Karpas-422 (cell line): ENCODE data around the gene KIF5A. TPM values are rescaled to one million over a fixed set of nuclear protein-coding genes. Genes with fewer than 3 reads are reported as not detected.

Experiments
- DNase-seq: peaks from one replicate; pipeline ENCODE4 v3.0.0-alpha.2; 2015
- H2AFZ ChIP-seq: fragments of 200-600 bp; sonication (generic); 2 replicates; pipeline ENCODE4 v1.6.1; 2014; ENCODE audit warnings: antibody characterized with exemption, low read length, mixed read lengths
- H3K27ac ChIP-seq: fragments of 200-600 bp; sonication (generic); 2 replicates; pipeline ENCODE4 v1.5.1; 2014; ENCODE audit warnings: mild to moderate bottlenecking, low read length, moderate library complexity
- H3K27me3 ChIP-seq: fragments of 200-600 bp; sonication (generic); 2 replicates; pipeline ENCODE4 v1.6.1; 2014; ENCODE audit warnings: low read length, mixed read lengths
- H3K36me3 ChIP-seq: fragments of 200-600 bp; sonication (generic); 2 replicates; pipeline ENCODE4 v1.6.1; 2014; ENCODE audit warnings: low read length, mixed read lengths; ENCODE audit not compliant: insufficient read depth
- H3K4me1 ChIP-seq: fragments of 200-600 bp; sonication (generic); 2 replicates; pipeline ENCODE4 v1.6.1; 2014; ENCODE audit warnings: mild to moderate bottlenecking, low read length, mixed read lengths
- H3K4me2 ChIP-seq: fragments of 200-600 bp; sonication (generic); 2 replicates; pipeline ENCODE4 v1.6.1; 2014; ENCODE audit warnings: low read length, low read depth, mild to moderate bottlenecking; ENCODE audit not compliant: poor library complexity, severe bottlenecking
- H3K4me3 ChIP-seq: fragments of 200-600 bp; sonication (generic); 2 replicates; pipeline ENCODE4 v1.5.1; 2014; ENCODE audit warnings: mild to moderate bottlenecking, antibody characterized with exemption, low read length, mixed read lengths
- H3K79me2 ChIP-seq: fragments of 200-600 bp; sonication (generic); 2 replicates; pipeline ENCODE4 v1.6.1; 2014; ENCODE audit warnings: mild to moderate bottlenecking, low read length, mixed read lengths
- H3K9ac ChIP-seq: fragments of 200-600 bp; sonication (generic); 2 replicates; pipeline ENCODE4 v1.6.0; 2014; ENCODE audit warnings: low read length
- H3K9me2 ChIP-seq: fragments of 200-600 bp; sonication (generic), shearing (Covaris generic); replicated peaks from 2 replicates; pipeline ENCODE4 v1.6.0; 2014; ENCODE audit warnings: mild to moderate bottlenecking, low read length, moderate library complexity; ENCODE audit not compliant: insufficient read depth
- H3K9me3 ChIP-seq: fragments of 300-700, 200-600 bp; sonication (generic); 2 replicates; pipeline ENCODE4 v1.6.1; 2014; ENCODE audit warnings: low read length, mixed read lengths
- H4K20me1 ChIP-seq: fragments of 200-600 bp; sonication (generic); 2 replicates; pipeline ENCODE4 v1.6.1; 2014; ENCODE audit warnings: mild to moderate bottlenecking, antibody characterized with exemption, low read length, low read depth; ENCODE audit not compliant: insufficient read depth
- total RNA-seq: library from RNA; depleted of rRNA; stranded (reverse); fragments of >200 nt; shearing (Covaris generic); gene quantifications from 2 replicates; pipeline ENCODE4 v1.2.3, GENCODE V29; 2014; ENCODE audit warnings: low replicate concordance

The KIF5A gene
- total RNA-seq, 1 experiment from 2014 or later: 21.5 TPM

DNA sequence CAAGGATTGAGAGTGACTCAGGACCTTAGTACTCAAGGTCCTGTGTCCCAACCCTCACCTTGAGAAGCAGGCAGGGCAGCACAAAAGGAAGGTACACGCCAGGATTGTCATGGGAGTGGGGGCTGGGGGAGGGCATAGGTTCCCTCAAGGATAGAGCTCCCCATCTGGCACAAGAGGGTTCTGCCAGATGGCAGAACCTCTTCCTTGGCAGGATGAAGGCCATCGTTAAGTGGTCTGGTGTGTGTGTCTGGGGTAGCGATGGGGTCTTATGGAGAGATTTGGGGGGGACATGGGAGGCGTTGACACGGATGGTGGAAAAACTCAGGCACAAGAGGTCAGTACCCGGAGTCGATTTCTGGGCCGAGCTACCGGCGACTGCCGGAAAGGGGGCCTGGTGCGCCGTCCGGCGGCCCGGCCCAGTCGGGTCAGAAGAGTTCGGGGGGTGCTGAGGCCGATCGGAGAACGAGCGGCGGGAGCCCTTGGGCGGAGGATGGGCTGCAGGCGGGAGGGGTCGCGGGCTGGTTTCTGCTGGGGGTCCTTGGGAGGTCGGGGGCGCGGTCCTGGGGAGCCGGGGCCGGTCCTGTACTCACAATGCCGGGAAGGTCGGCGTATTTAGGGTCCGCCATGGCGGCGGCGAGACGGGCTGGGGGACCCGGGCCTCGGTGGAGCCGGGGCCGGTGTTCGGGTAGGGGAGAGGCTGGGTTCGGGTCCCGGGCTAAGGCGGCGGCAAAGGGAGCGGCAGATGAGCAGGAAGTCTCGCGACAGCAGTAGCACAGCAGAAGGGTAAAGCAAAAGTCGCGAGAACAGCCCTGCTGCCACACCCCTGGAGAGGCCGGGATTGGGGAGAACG, 3.2 kb upstream of the KIF5A start, which contains the start of gene DCTN2:
TSS of gene DCTN2 (minus strand) at position 755 of the 850 bp plus-strand sequence. CDS start at position 626, 129 bp downstream.
- peak within 1 kb of the TSS; percentile 96 for H3K9ac ChIP-seq
- peak within 1 kb of the TSS; percentile 89 for H3K4me3 ChIP-seq
- no peaks in the 10 kb centered on the region for H3K9me2 ChIP-seq
- H3K27me3 ChIP-seq: no peaks in the 10 kb centered on the region
- H2AFZ ChIP-seq: peak within 1 kb of the TSS; percentile 82; the same call in 1 of the 2 replicates
- peak within 1 kb of the TSS; percentile 63 for H3K27ac ChIP-seq
- H3K36me3 ChIP-seq: peaks cover 2% of the 10 kb centered on the region; the same call in 1 of the 2 replicates
- no peaks in the 10 kb centered on the region for H3K9me3 ChIP-seq
- H4K20me1 ChIP-seq: peaks cover 4% of the 10 kb centered on the region; the same call in 1 of the 2 replicates
- H3K4me2 ChIP-seq: peak within 1 kb of the TSS; percentile 84
- peaks cover 65% of the 10 kb centered on the region for H3K4me1 ChIP-seq
- peak; percentile 98 for DNase-seq
- H3K79me2 ChIP-seq: peaks cover 55% of the 10 kb centered on the region

DNA sequence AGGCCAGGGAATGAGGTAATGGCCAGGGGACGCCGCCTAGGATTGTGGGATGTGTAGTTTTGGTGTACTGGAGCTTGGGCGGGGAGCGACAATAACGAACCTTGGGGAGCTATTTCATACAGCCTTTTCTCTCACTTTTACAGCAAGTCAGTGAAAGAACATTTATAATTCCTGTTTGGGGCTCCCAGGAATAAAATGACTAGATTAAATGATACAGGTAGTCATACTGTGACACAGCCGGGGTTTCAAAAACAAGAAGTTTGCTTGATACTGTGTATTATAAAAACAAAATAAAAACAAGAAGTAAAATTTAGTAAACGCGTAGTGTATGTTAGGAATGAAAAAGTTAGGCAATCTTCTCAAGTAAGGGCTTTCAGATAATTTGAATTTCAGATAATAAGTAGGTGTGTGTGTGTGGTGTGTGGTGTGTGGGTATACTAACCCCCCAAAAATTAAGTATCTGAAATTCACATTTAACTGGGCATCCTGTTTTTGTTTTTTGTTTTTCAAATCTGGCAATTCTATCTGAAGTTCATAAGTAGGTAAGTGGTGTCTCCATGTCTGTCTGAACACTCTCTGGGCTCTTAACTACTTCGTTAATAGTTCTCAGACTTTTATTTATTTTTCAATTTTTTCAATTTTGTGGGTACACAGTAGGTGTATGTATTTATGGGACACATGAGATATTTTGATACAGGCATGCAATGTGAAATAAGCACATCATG, 2.4 kb upstream of the KIF5A start:
- no peak for DNase-seq
- no peaks in the 10 kb centered on the region for H3K27me3 ChIP-seq
- H3K9ac ChIP-seq: peak overlapping the region; percentile 96
- peak overlapping the region; percentile 82; the same call in 1 of the 2 replicates for H2AFZ ChIP-seq
- no peaks in the 10 kb centered on the region; the same call in 1 of the 2 replicates for H3K36me3 ChIP-seq
- peaks cover 63% of the 10 kb centered on the region for H3K79me2 ChIP-seq
- H3K4me1 ChIP-seq: peaks cover 72% of the 10 kb centered on the region
- peak overlapping the region; percentile 89 for H3K4me3 ChIP-seq
- H4K20me1 ChIP-seq: peaks cover 4% of the 10 kb centered on the region; the same call in 1 of the 2 replicates
- H3K4me2 ChIP-seq: peak overlapping the region; percentile 84
- no peaks in the 10 kb centered on the region for H3K9me2 ChIP-seq
- H3K27ac ChIP-seq: peak overlapping the region; percentile 52
- H3K9me3 ChIP-seq: no peaks in the 10 kb centered on the region

DNA sequence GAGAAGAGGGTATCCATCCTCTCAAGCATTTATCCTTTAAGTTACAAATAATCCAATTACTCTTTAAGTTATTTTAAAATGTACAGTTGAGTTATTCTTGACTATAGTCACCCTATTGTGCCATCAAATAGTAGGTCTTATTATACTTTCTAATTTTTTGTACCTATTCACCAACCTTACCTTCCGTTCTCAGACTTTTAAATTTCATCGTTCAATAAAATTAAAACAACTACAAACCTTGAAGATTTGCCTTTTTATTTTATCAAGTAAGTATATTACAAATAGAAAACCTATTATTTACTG, 1.9 kb upstream of the KIF5A start:
- H3K4me2 ChIP-seq: peak overlapping the region; percentile 84
- peaks cover 4% of the 10 kb centered on the region; the same call in 1 of the 2 replicates for H4K20me1 ChIP-seq
- no peaks in the 10 kb centered on the region; the same call in 1 of the 2 replicates for H3K36me3 ChIP-seq
- no peak for DNase-seq
- H3K27ac ChIP-seq: 0 out of 2 replicates have a peak overlapping the region, but pooled peaks have one; percentile 52
- no peaks in the 10 kb centered on the region for H3K9me3 ChIP-seq
- H3K79me2 ChIP-seq: peaks cover 68% of the 10 kb centered on the region
- H2AFZ ChIP-seq: no peak overlapping the region
- H3K9me2 ChIP-seq: no peaks in the 10 kb centered on the region
- peak overlapping the region; percentile 96; the same call in 1 of the 2 replicates for H3K9ac ChIP-seq
- H3K4me1 ChIP-seq: peaks cover 78% of the 10 kb centered on the region
- no peak overlapping the region for H3K4me3 ChIP-seq
- H3K27me3 ChIP-seq: no peaks in the 10 kb centered on the region

DNA sequence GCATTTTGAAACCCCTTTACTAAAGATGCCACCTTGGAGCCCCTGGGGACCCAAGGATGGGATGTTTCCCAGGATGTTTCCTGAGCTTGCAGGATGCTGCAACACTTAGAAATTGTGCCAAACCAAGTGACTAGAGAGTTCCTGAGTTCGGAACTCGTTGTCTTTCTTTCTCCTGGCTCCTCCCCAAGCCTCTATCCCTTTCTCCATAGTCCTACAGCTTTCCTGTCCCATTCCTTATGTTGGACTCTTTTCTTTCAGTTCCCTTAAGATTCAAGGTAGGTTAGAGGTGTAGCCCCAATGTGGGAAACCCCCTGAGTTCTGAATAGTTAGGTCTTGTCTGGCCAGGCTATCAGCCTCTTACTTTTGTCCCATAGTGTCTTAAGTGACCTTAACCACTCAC, 1.4 kb upstream of the KIF5A start:
- H3K9me3 ChIP-seq: no peaks in the 10 kb centered on the region
- peak overlapping the region; percentile 65 for H3K27ac ChIP-seq
- H3K27me3 ChIP-seq: no peaks in the 10 kb centered on the region
- H3K9me2 ChIP-seq: no peaks in the 10 kb centered on the region
- peaks cover 72% of the 10 kb centered on the region for H3K79me2 ChIP-seq
- H3K4me3 ChIP-seq: no peak overlapping the region
- peaks cover 80% of the 10 kb centered on the region for H3K4me1 ChIP-seq
- H3K9ac ChIP-seq: no peak overlapping the region; the same call in 1 of the 2 replicates
- peak overlapping the region; percentile 97 for H3K4me2 ChIP-seq
- DNase-seq: no peak
- H3K36me3 ChIP-seq: no peaks in the 10 kb centered on the region; the same call in 1 of the 2 replicates
- H4K20me1 ChIP-seq: peaks cover 4% of the 10 kb centered on the region; the same call in 1 of the 2 replicates
- peak overlapping the region; percentile 44; the same call in 1 of the 2 replicates for H2AFZ ChIP-seq

DNA sequence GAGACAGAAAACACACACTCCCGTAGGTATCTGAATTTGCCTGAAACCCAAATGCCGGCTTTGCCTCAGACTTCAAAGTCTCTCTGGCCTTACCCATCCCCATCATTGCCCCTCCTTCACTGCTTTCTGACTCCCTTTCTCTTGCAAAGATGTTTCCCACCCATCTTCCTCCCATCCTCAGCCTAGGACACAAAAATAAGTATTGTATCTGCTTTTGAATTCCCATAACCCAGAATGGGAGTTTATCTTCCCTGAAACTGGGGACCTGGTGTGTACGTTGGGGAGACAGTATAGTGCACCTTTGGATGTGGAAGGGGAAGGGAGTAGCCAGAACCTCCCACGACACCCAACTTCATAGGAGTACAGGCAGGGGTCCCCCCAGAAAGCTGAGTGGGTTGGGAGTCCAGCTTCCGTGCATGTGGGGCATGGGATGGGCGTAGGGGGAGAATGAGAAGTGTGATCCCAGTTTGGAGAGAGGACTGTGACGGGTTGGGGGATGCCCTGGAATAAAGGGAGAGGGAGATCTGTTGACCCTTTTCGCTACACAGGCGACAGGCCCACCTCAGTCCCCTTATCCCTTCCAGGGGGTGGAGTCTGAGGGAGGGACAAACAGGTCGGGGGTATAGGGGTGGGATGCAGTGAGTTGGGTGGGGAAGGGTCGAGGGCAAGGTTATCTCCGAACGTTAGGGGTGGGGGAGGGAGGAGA, 488 bp upstream of the KIF5A start:
- Histone ChIP-seq H3K27me3 (no peaks in the 10 kb centered on the region), H4K20me1 (peaks cover 4% of the 10 kb centered on the region; the same call in 1 of the 2 replicates), H3K9ac (peak overlapping the region; percentile 85), H3K4me1 (peaks cover 82% of the 10 kb centered on the region), H3K79me2 (peaks cover 74% of the 10 kb centered on the region), H3K9me3 (no peaks in the 10 kb centered on the region), H3K4me2 (peak overlapping the region; percentile 97), H3K36me3 (no peaks in the 10 kb centered on the region), H3K4me3 (peak overlapping the region; percentile 90), H3K9me2 (no peaks in the 10 kb centered on the region), H3K27ac (peak overlapping the region; percentile 65), H2AFZ (peak overlapping the region; percentile 44; the same call in 1 of the 2 replicates)
- no peak for DNase-seq

DNA sequence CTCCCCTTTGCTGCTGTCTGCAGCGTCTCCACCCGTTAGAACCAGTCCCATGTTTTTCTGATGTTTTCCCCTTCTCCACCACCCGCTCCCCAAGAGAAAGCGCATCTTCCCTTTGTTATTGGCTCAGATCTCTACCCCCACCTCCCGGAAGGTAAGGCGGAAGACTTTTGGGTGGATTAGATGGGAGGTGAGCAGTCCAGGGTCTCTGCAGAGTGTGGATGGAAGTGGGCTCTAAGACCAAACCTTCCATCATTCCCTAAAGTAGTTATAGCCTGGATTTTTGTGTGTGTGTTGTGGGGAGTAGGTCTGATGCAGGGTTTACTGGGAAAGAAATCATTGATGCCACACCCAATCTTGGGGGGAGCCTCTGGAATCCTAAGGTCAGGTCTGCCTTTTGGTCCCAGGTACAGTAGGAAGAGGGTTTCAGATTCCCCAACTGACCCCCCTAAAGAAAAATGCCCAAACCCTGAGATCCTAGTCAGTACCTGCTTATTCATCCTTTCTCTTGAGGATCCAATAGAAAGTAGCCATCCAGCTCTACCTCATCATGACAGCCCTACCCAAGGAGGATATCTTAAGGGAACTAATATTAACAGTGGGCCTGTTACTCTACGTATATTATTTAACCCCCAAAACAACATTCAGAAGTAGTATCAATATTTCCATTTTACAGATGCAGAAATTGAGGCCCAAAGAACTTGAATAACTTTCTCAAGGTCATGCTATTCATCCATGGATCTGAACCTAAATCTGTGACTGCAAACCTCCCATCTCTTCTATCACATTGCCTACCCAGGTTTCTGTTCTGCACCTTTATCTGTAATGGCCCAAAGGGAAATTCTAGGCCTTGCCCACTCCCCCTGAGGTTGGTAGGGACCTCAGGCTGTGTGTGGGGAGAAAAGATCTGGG, 1.1 kb downstream of the KIF5A start:
- H3K4me3 ChIP-seq: peak overlapping the region; percentile 90
- peak overlapping the region; percentile 85 for H3K9ac ChIP-seq

More for the DNA sequence above, 1.1 kb downstream of the KIF5A start:
- peak overlapping the region; percentile 96 for H3K27ac ChIP-seq
- H3K9me3 ChIP-seq: no peaks in the 10 kb centered on the region
- no peaks in the 10 kb centered on the region for H3K27me3 ChIP-seq
- H2AFZ ChIP-seq: no peak overlapping the region
- no peaks in the 10 kb centered on the region for H3K9me2 ChIP-seq
- peak; percentile 58 for DNase-seq
- H3K36me3 ChIP-seq: peaks cover 5% of the 10 kb centered on the region; the same call in 1 of the 2 replicates
- peaks cover 76% of the 10 kb centered on the region for H3K4me1 ChIP-seq
- peaks cover 71% of the 10 kb centered on the region for H3K79me2 ChIP-seq
- H4K20me1 ChIP-seq: peaks cover 4% of the 10 kb centered on the region; the same call in 1 of the 2 replicates
- peak overlapping the region; percentile 97 for H3K4me2 ChIP-seq
